Liver (tissue), 9 donors: Measurements from ENCODE around the gene PDK1. TPM values are rescaled to one million over a fixed set of nuclear protein-coding genes. Genes with fewer than 3 reads are reported as not detected.

Experiments
- DNase-seq: peaks from one replicate; pipeline ENCODE4 v3.0.0-alpha.2; 2017; ENCODE audit warnings: low spot score
- H3K27ac ChIP-seq, 2 donors: one replicate each; pipeline ENCODE4 v1.7.0; 2013; ENCODE audit warnings: inconsistent platforms in 2 of 2, low read length in 2 of 2, control low read depth in 1 of 2, low read depth in 1 of 2, mild to moderate bottlenecking in 1 of 2
- H3K27me3 ChIP-seq, 4 donors: one replicate each; pipeline versions ENCODE4 v1.6.1 to v1.7.0; 2013; ENCODE audit warnings: low read length in 3 of 4, inconsistent platforms in 1 of 4, mild to moderate bottlenecking in 1 of 4, moderate library complexity in 1 of 4; ENCODE audit not compliant: control insufficient read depth in 4 of 4, insufficient read depth in 4 of 4
- H3K36me3 ChIP-seq, 4 donors: one replicate each; pipeline versions ENCODE4 v1.6.1 to v1.7.0; 2013; ENCODE audit warnings: low read length in 3 of 4, mild to moderate bottlenecking in 3 of 4, low read depth in 1 of 4, moderate library complexity in 1 of 4; ENCODE audit not compliant: control insufficient read depth in 4 of 4, insufficient read depth in 3 of 4
- H3K4me1 ChIP-seq, 4 donors: one replicate each; pipeline versions ENCODE4 v1.6.1 to v1.7.0; 2013; ENCODE audit warnings: low read length in 3 of 4, mild to moderate bottlenecking in 3 of 4, moderate library complexity in 1 of 4; ENCODE audit not compliant: control insufficient read depth in 4 of 4, insufficient read depth in 4 of 4
- H3K4me3 ChIP-seq, 3 donors: one replicate each; pipeline versions ENCODE4 v1.6.1 to v1.7.0; 2013; ENCODE audit warnings: low read length in 3 of 3, control low read depth in 1 of 3, low read depth in 1 of 3, mild to moderate bottlenecking in 1 of 3
- H3K9ac ChIP-seq, 2 donors: one replicate each; pipeline ENCODE4 v1.7.0; 2013; ENCODE audit warnings: low read length in 2 of 2, mild to moderate bottlenecking in 2 of 2, moderate library complexity in 2 of 2, control low read depth in 1 of 2, low read depth in 1 of 2
- H3K9me3 ChIP-seq, 4 donors: one replicate each; pipeline versions ENCODE4 v1.6.1 to v1.7.0; 2013; ENCODE audit warnings: low read length in 3 of 4; ENCODE audit not compliant: control insufficient read depth in 4 of 4
- ATF3 ChIP-seq: IDR thresholded peaks from 2 replicates; pipeline ENCODE4 v1.6.1; 2016; ENCODE audit warnings: antibody characterized with exemption
- CTCF ChIP-seq: fragments of 150-350 bp; IDR thresholded peaks from 2 replicates; pipeline ENCODE4 v1.5.1; 2017; ENCODE audit warnings: improper control_type of control experiment, low read depth, low read length; ENCODE audit not compliant: missing input control
- FOXA1 ChIP-seq: IDR thresholded peaks from 2 replicates; pipeline ENCODE4 v1.6.1; 2016; ENCODE audit warnings: antibody characterized with exemption
- FOXA2 ChIP-seq: IDR thresholded peaks from 2 replicates; pipeline ENCODE4 v1.6.1; 2016; ENCODE audit warnings: antibody characterized with exemption
- GABPA ChIP-seq, 2 donors: IDR thresholded peaks in 1 of 2; conservative IDR thresholded peaks in 1 of 2; 2 replicates each; pipeline ENCODE4 v1.6.1; 2016; ENCODE audit warnings: antibody characterized with exemption in 2 of 2, mild to moderate bottlenecking in 1 of 2, moderate library complexity in 1 of 2
- HNF4A ChIP-seq, 2 donors: conservative IDR thresholded peaks; 2 replicates each; pipeline ENCODE4 v1.6.1; 2016; ENCODE audit warnings: antibody characterized with exemption in 2 of 2, mild to moderate bottlenecking in 2 of 2
- HNF4G ChIP-seq: IDR thresholded peaks from 2 replicates; pipeline ENCODE4 v1.6.1; 2016; ENCODE audit warnings: antibody characterized with exemption
- JUND ChIP-seq, 2 donors: IDR thresholded peaks; 2 replicates each; pipeline ENCODE4 v1.6.1; 2016; ENCODE audit warnings: antibody characterized with exemption in 2 of 2
- MAX ChIP-seq: IDR thresholded peaks from 2 replicates; pipeline ENCODE4 v1.6.1; 2016; ENCODE audit warnings: antibody characterized with exemption
- NR2F2 ChIP-seq: IDR thresholded peaks from 2 replicates; pipeline ENCODE4 v1.6.1; 2016; ENCODE audit warnings: antibody characterized with exemption
- RAD21 ChIP-seq, 2 donors: IDR thresholded peaks; 2 replicates each; pipeline ENCODE4 v1.6.1; 2016; ENCODE audit warnings: antibody characterized with exemption in 2 of 2, mild to moderate bottlenecking in 2 of 2
- REST ChIP-seq: IDR thresholded peaks from 2 replicates; pipeline ENCODE4 v1.6.1; 2016; ENCODE audit warnings: antibody characterized with exemption, mild to moderate bottlenecking
- RXRA ChIP-seq, 2 donors: IDR thresholded peaks; 2 replicates each; pipeline ENCODE4 v1.6.1; 2017 to 2018; ENCODE audit warnings: antibody characterized with exemption in 2 of 2, mild to moderate bottlenecking in 1 of 2
- SP1 ChIP-seq: IDR thresholded peaks from 2 replicates; pipeline ENCODE4 v1.6.1; 2018; ENCODE audit warnings: antibody characterized with exemption, mild to moderate bottlenecking
- TAF1 ChIP-seq: conservative IDR thresholded peaks from 2 replicates; pipeline ENCODE4 v1.6.1; 2016; ENCODE audit warnings: antibody characterized with exemption, mild to moderate bottlenecking
- YY1 ChIP-seq: IDR thresholded peaks from 2 replicates; pipeline ENCODE4 v1.6.1; 2016; ENCODE audit warnings: antibody characterized with exemption, mild to moderate bottlenecking
- ZBTB33 ChIP-seq: IDR thresholded peaks from 2 replicates; pipeline ENCODE4 v1.6.1; 2016; ENCODE audit warnings: antibody characterized with exemption
- WGBS: extraction: QIAGEN DNeasy Blood & Tissue Kit; methylation state at CpG from one replicate; pipeline ENCODE4 v1.1.7; 2013; 5-methylcytosine and 5-hydroxymethylcytosine counted together
- polyA plus RNA-seq, 2 donors: library from polyadenylated mRNA; stranded (reverse) in 1 of 2; unstranded in 1 of 2; fragments of 200-250 nt in 1 of 2; fragments of >200 nt in 1 of 2; fragmentation: Nextera tagmentation in 1 of 2; extraction: Ambion mirVana in 1 of 2; gene quantifications; one replicate each; pipeline versions ENCODE4 v1.2.1 to v1.2.3, GENCODE V29; 2013 to 2015
- total RNA-seq, 2 donors: library from RNA; depleted of rRNA; stranded (reverse); fragments of >200 nt; gene quantifications; one replicate each; pipeline ENCODE4 v1.2.3, GENCODE V29; 2014
- donor health status: healthy.
- donor health status: healthy.
- donor health status: healthy.
- donor health status: healthy.
- donor health status: healthy.

The PDK1 gene
- total and polyA plus RNA-seq, 4 donors, result 4.7 to 10.9 (median 7.8) TPM

GRCh38 chr2:172580544-172580943, 24.7 kb downstream of the PDK1 start:
- Histone ChIP-seq H3K9me3 (peaks cover 0 to 8% (median 3%) of the 10 kb centered on the region in 4 donors), H3K4me3 (no peak overlapping the region), H3K9ac (no peak overlapping the region), H3K36me3 (peaks cover 2 to 9% (median 4%) of the 10 kb centered on the region in 4 donors), H3K27me3 (no peaks in the 10 kb centered on the region), H3K27ac (no peak overlapping the region), H3K4me1 (no peaks in the 10 kb centered on the region)
- TF ChIP-seq GABPA (IDR thresholded peaks at IDR 0.05 in 1 of 2, conservative IDR thresholded peaks at IDR 0.05 in 1 of 2), result no peak
- TF ChIP-seq RAD21 (IDR thresholded peaks at IDR 0.05), result no peak
- TF ChIP-seq NR2F2, result no peak
- TF ChIP-seq CTCF, result no peak
- TF ChIP-seq JUND (IDR thresholded peaks at IDR 0.05), result no peak
- no peak for TF ChIP-seq ZBTB33
- TF ChIP-seq YY1, result no peak
- no peak for TF ChIP-seq RXRA (IDR thresholded peaks at IDR 0.05)
- no peak for TF ChIP-seq TAF1
- no peak for TF ChIP-seq FOXA2
- no peak for TF ChIP-seq FOXA1
- no peak for TF ChIP-seq ATF3
- TF ChIP-seq REST, result no peak
- TF ChIP-seq HNF4G, result no peak
- DNase-seq, result no peak

GRCh38 chr2:172582656-172583055, 26.8 kb downstream of the PDK1 start:
- no peak overlapping the region for H3K9ac ChIP-seq
- H3K9me3 ChIP-seq, result peaks cover 0 to 6% (median 3%) of the 10 kb centered on the region in 4 donors
- peaks cover 4 to 10% (median 7%) of the 10 kb centered on the region in 4 donors for H3K36me3 ChIP-seq
- no peaks in the 10 kb centered on the region for H3K27me3 ChIP-seq
- TF ChIP-seq SP1, result no peak
- no peak for TF ChIP-seq ATF3
- no peak for TF ChIP-seq FOXA2
- no peak for TF ChIP-seq MAX
- no peak for TF ChIP-seq RXRA (IDR thresholded peaks at IDR 0.05)
- no peak for TF ChIP-seq FOXA1
- TF ChIP-seq RAD21 (IDR thresholded peaks at IDR 0.05), result no peak
- TF ChIP-seq JUND (IDR thresholded peaks at IDR 0.05), result no peak
- no peak for TF ChIP-seq HNF4G
- no peak for TF ChIP-seq TAF1
- TF ChIP-seq HNF4A (conservative IDR thresholded peaks at IDR 0.05), result no peak
- DNase-seq, result no peak
- H3K4me3 ChIP-seq, result no peak overlapping the region
- H3K27ac ChIP-seq, result no peak overlapping the region
- 77% methylated on average over 1 of the region's 1 CpG for WGBS
- H3K4me1 ChIP-seq, result no peaks in the 10 kb centered on the region
